ENCODE measurements around the gene ITIH5. TPM values are rescaled to one million over a fixed set of nuclear protein-coding genes. Genes with fewer than 3 reads are reported as not detected.

Gene ITIH5
- total and polyA plus RNA-seq, 4 donors = 0.88 to 68.5 (median 6.4) TPM

DNA sequence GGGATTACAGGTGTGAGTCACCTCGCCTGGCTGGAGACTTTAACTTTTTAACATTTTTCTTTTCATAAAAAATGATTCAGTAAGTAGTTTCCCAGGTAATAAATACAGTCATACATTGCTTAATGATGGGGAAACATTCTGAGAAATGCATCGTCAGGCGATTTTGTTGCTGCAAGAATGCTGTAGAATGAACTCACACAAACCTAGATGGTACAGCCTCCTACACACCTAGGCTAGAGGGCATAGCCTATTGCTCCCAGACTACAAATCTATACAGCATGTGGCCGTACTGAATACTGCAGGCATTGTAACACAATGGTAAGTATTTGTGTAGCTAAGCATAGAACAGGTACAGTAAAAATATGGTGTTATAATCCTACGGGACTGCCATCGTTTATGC lies 147.4 kb downstream of the ITIH5 start:
- Histone ChIP-seq H3K9me3 (ENCODE audit: control insufficient read depth in 4 of 4, insufficient read depth in 3 of 4, low read length in 3 of 4) (no peaks in the 10 kb centered on the region), H3K4me3 (no peak overlapping the region), H3K36me3 (ENCODE audit: control insufficient read depth in 4 of 4, insufficient read depth in 4 of 4, low read length in 4 of 4) (no peaks in the 10 kb centered on the region), H3K27me3 (ENCODE audit: control insufficient read depth in 3 of 3, insufficient read depth in 3 of 3, low read length in 2 of 3) (peaks cover 0 to 8% (median 2%) of the 10 kb centered on the region in 3 donors), H3K27ac (ENCODE audit: low read depth in 1 of 2, low read length in 1 of 2) (no peak overlapping the region), H3K9ac (ENCODE audit: insufficient read depth in 1 of 2, low read length in 2 of 2) (no peak overlapping the region), H3K4me1 (ENCODE audit: control insufficient read depth in 5 of 5, insufficient read depth in 5 of 5, low read length in 5 of 5) (peaks cover 0 to 5% (median 0%) of the 10 kb centered on the region in 5 donors)
- 90 to 92% methylated on average over 6 of the region's 6 CpGs for WGBS, 2 donors
- TF ChIP-seq, protein P1, sequence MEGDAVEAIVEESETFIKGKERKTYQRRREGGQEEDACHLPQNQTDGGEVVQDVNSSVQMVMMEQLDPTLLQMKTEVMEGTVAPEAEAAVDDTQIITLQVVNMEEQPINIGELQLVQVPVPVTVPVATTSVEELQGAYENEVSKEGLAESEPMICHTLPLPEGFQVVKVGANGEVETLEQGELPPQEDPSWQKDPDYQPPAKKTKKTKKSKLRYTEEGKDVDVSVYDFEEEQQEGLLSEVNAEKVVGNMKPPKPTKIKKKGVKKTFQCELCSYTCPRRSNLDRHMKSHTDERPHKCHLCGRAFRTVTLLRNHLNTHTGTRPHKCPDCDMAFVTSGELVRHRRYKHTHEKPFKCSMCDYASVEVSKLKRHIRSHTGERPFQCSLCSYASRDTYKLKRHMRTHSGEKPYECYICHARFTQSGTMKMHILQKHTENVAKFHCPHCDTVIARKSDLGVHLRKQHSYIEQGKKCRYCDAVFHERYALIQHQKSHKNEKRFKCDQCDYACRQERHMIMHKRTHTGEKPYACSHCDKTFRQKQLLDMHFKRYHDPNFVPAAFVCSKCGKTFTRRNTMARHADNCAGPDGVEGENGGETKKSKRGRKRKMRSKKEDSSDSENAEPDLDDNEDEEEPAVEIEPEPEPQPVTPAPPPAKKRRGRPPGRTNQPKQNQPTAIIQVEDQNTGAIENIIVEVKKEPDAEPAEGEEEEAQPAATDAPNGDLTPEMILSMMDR (IDR thresholded peaks at IDR 0.05; ENCODE audit: control extremely low read depth, extremely low read depth) = no peak
- DNase-seq (no peak), ATAC-seq (ENCODE audit: insufficient read depth, low FRiP score) (no peak)

DNA sequence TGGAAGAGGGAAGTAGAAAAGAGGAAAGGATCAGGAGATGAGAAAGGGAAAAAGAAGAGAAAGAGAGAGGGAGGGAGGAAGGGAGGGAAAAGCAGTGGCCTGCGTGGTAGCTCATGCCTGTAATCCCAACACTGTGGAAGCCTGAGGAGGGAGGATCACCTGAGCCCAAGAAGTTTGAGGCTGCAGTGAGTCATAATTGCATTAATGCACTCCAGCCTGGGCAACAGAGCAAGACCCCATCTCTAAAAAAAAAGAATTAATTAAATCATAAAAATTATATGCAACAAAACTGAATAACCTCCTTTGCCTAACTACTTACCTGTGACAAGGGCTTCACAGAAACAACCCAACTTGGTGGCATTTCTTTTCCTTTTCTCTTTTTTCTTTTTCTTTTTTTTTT lies 148.1 kb downstream of the ITIH5 start:
- H3K27me3 ChIP-seq (ENCODE audit: control insufficient read depth in 3 of 3, insufficient read depth in 3 of 3, low read length in 2 of 3) = peaks cover 0 to 8% (median 2%) of the 10 kb centered on the region in 3 donors
- no peaks in the 10 kb centered on the region for H3K9me3 ChIP-seq (ENCODE audit: control insufficient read depth in 4 of 4, insufficient read depth in 3 of 4, low read length in 3 of 4)
- ATAC-seq (ENCODE audit: insufficient read depth, low FRiP score) (no peak), DNase-seq (no peak)
- no peak overlapping the region for H3K27ac ChIP-seq (ENCODE audit: low read depth in 1 of 2, low read length in 1 of 2)
- TF ChIP-seq, protein P1 (IDR thresholded peaks at IDR 0.05; ENCODE audit: control extremely low read depth, extremely low read depth) = no peak
- 78 to 87% methylated on average over 1 of the region's 1 CpG for WGBS, 2 donors
- H3K4me3 ChIP-seq = no peak overlapping the region
- H3K9ac ChIP-seq (ENCODE audit: insufficient read depth in 1 of 2, low read length in 2 of 2) = no peak overlapping the region
- peaks cover 0 to 5% (median 0%) of the 10 kb centered on the region in 5 donors for H3K4me1 ChIP-seq (ENCODE audit: control insufficient read depth in 5 of 5, insufficient read depth in 5 of 5, low read length in 5 of 5)
- H3K36me3 ChIP-seq (ENCODE audit: control insufficient read depth in 4 of 4, insufficient read depth in 4 of 4, low read length in 4 of 4) = no peaks in the 10 kb centered on the region

DNA sequence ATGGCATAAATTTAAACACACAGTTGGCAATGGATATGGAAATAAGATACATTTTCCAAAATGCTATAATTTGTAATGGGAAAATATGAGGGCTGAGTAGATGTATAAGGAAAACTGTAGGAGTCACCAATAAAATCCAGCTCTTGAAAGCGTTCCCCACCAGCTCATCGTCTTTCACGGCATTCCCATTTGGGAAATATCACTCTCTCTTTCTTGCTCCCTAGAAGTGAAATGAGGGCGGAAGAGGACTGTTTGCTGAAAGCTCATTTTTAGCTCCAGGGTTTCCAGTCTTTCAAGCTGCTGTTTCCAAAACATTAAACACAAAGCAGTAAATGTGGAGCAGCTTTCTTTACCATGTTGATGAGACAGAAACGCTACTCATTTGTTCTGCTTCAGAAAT lies 151.3 kb downstream of the ITIH5 start:
- WGBS, 2 donors = 61 to 69% methylated on average over 5 of the region's 5 CpGs
- no peak overlapping the region for H3K27ac ChIP-seq (ENCODE audit: low read depth in 1 of 2, low read length in 1 of 2)
- H3K4me1 ChIP-seq (ENCODE audit: control insufficient read depth in 5 of 5, insufficient read depth in 5 of 5, low read length in 5 of 5) = peaks cover 0 to under 1% (median 0%) of the 10 kb centered on the region in 5 donors
- H3K4me3 ChIP-seq = no peak overlapping the region
- H3K27me3 ChIP-seq (ENCODE audit: control insufficient read depth in 3 of 3, insufficient read depth in 3 of 3, low read length in 2 of 3) = no peaks in the 10 kb centered on the region
- TF ChIP-seq, protein P1 (IDR thresholded peaks at IDR 0.05; ENCODE audit: control extremely low read depth, extremely low read depth) = no peak
- peaks cover 0 to 3% (median 1%) of the 10 kb centered on the region in 4 donors for H3K9me3 ChIP-seq (ENCODE audit: control insufficient read depth in 4 of 4, insufficient read depth in 3 of 4, low read length in 3 of 4)
- DNase-seq (peak in 2 of 3 donors; percentile 56 to 74), ATAC-seq (ENCODE audit: insufficient read depth, low FRiP score) (no peak)
- no peak overlapping the region for H3K9ac ChIP-seq (ENCODE audit: insufficient read depth in 1 of 2, low read length in 2 of 2)
- H3K36me3 ChIP-seq (ENCODE audit: control insufficient read depth in 4 of 4, insufficient read depth in 4 of 4, low read length in 4 of 4) = no peaks in the 10 kb centered on the region

DNA sequence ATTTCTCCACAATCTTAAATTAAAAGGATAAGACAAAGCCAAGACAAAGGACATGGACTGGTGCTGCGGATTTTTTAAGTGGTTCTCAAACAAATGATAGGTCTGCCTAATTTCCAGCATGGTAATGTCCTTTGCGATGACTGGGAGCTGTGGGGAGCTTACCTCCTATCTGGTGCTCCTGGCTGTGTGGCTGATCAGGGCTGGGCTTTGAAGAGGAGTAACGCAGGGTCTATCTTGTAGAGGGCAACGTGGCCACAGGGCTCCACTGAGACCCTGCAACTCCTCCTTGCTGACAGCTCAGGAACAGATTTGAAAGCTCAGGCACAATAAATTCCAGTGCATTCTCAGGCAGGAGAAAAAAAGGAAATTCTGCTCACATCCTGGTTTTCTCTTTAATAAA lies 152.8 kb downstream of the ITIH5 start:
- Histone ChIP-seq H3K4me1 (ENCODE audit: control insufficient read depth in 5 of 5, insufficient read depth in 5 of 5, low read length in 5 of 5) (no peaks in the 10 kb centered on the region), H3K9me3 (ENCODE audit: control insufficient read depth in 4 of 4, insufficient read depth in 3 of 4, low read length in 3 of 4) (peaks cover 0 to 3% (median 1%) of the 10 kb centered on the region in 4 donors), H3K9ac (ENCODE audit: insufficient read depth in 1 of 2, low read length in 2 of 2) (no peak overlapping the region), H3K27me3 (ENCODE audit: control insufficient read depth in 3 of 3, insufficient read depth in 3 of 3, low read length in 2 of 3) (no peaks in the 10 kb centered on the region), H3K27ac (ENCODE audit: low read depth in 1 of 2, low read length in 1 of 2) (no peak overlapping the region), H3K4me3 (no peak overlapping the region), H3K36me3 (ENCODE audit: control insufficient read depth in 4 of 4, insufficient read depth in 4 of 4, low read length in 4 of 4) (no peaks in the 10 kb centered on the region)
- DNase-seq = peak in 1 of 3 donors; percentile 14
- TF ChIP-seq, protein P1 (IDR thresholded peaks at IDR 0.05; ENCODE audit: control extremely low read depth, extremely low read depth) = no peak
- ATAC-seq (ENCODE audit: insufficient read depth, low FRiP score) = no peak
- 59 to 67% methylated on average over 4 of the region's 4 CpGs for WGBS, 2 donors

Measured in lung (tissue), 12 donors.